K562 (cell line): ENCODE data around the gene RIOK3. TPM values are rescaled to one million over a fixed set of nuclear protein-coding genes. Genes with fewer than 3 reads are reported as not detected.

ENCODE experiments used
- BHLHE40 ChIP-seq: IDR thresholded peaks from 2 replicates; pipeline ENCODE4 v1.6.1; 2011; ENCODE audit warnings: low read length, improper control_type of control experiment
- EHMT2 ChIP-seq: fragments of 450-650 bp; IDR thresholded peaks from 2 replicates; pipeline ENCODE4 v1.6.1; 2018; ENCODE audit warnings: antibody characterized with exemption
- FOXP4 ChIP-seq: sonication (generic); formaldehyde crosslinking; IDR thresholded peaks from 2 replicates; pipeline ENCODE4 v1.8.0; 2022; ENCODE audit warnings: mild to moderate bottlenecking, missing genetic modification reagents, borderline replicate concordance
- GATA2 ChIP-seq: sonication (generic); formaldehyde crosslinking; IDR thresholded peaks from 2 replicates; pipeline ENCODE4 v1.4.0; 2020; ENCODE audit warnings: mild to moderate bottlenecking, missing genetic modification reagents
- KLF6 ChIP-seq: fragments of 250-450 bp; sonication (Bioruptor Pico); IDR thresholded peaks from 2 replicates; pipeline ENCODE4 v1.4.0; 2020; ENCODE audit warnings: mild to moderate bottlenecking, moderate library complexity, borderline replicate concordance
- MBD1 ChIP-seq: fragments of 250-450 bp; sonication (Bioruptor Pico); IDR thresholded peaks from 2 replicates; pipeline ENCODE4 v1.8.0; 2022; ENCODE audit warnings: inconsistent platforms
- MCM2 ChIP-seq: fragments of 450-650 bp; IDR thresholded peaks from 2 replicates; pipeline ENCODE4 v1.6.1; 2017; ENCODE audit warnings: low read depth, mild to moderate bottlenecking
- MCM5 ChIP-seq: fragments of 450-650 bp; IDR thresholded peaks from 2 replicates; pipeline ENCODE4 v1.6.1; 2016; ENCODE audit warnings: low read depth
- MYBL2 ChIP-seq, 2 experiments: fragments of 450-650 bp in 1 of 2; sonication (generic) in 1 of 2; formaldehyde crosslinking in 1 of 2; IDR thresholded peaks; 2 replicates each; pipeline versions ENCODE4 v1.6.1 to v1.8.1; 2017 to 2022; ENCODE audit warnings: borderline replicate concordance in 1 of 2, inconsistent platforms in 1 of 2, low read depth in 1 of 2, mild to moderate bottlenecking in 1 of 2, missing genetic modification reagents in 1 of 2, moderate library complexity in 1 of 2
- NELFE ChIP-seq: IDR thresholded peaks from 2 replicates; pipeline ENCODE4 v1.6.1; 2011; ENCODE audit warnings: mild to moderate bottlenecking; ENCODE audit not compliant: insufficient read depth, insufficient read length
- POLR2AphosphoS2 ChIP-seq: IDR thresholded peaks from 2 replicates; pipeline ENCODE4 v1.6.1; 2012; ENCODE audit warnings: low read length, improper control_type of control experiment
- SMARCB1 ChIP-seq: IDR thresholded peaks from 2 replicates; pipeline ENCODE4 v1.6.1; 2011; ENCODE audit warnings: improper control_type of control experiment, low read depth; ENCODE audit not compliant: insufficient read length
- TEAD2 ChIP-seq: fragments of 450-650 bp; IDR thresholded peaks from 2 replicates; pipeline ENCODE4 v1.6.1; 2016; ENCODE audit warnings: missing genetic modification characterization, control low read depth, missing compliant biosample characterization
- ZFP1 ChIP-seq: fragments of 450-650 bp; formaldehyde crosslinking; IDR thresholded peaks from 2 replicates; pipeline ENCODE4 v1.4.0; 2020; ENCODE audit warnings: mild to moderate bottlenecking, mixed read lengths
- ZNF174 ChIP-seq: fragments of 250-450 bp; sonication (Bioruptor Pico); IDR thresholded peaks from 2 replicates; pipeline ENCODE4 v1.4.0; 2020; ENCODE audit warnings: mild to moderate bottlenecking
- ZNF197 ChIP-seq: fragments of 200-800 bp; sonication (Bioruptor generic); IDR thresholded peaks from 2 replicates; pipeline ENCODE4 v1.6.1; 2016; ENCODE audit warnings: low read depth, missing genetic modification characterization, missing compliant biosample characterization
- polyA plus RNA-seq, 8 experiments: library from polyadenylated mRNA; depleted of rRNA in 4 of 8; stranded (reverse) in 5 of 8; unstranded in 3 of 8; fragments of >200 nt; fragmentation: Nextera tagmentation in 2 of 8; fragmentation: Illumina TruSeq in 1 of 8; extraction: Ambion mirVana in 2 of 8; extraction: Trizol in 1 of 8; gene quantifications; 2 replicates each; pipeline versions ENCODE4 v1.2.1 to v1.2.3, GENCODE V29; 2011 to 2014; ENCODE audit warnings: inconsistent platforms in 1 of 8, missing spikeins in 1 of 8
- total RNA-seq, 7 experiments: library from RNA; depleted of rRNA in 6 of 7; stranded (reverse); fragments of >200 nt in 6 of 7; fragmentation: Illumina TruSeq in 2 of 7; extraction: Trizol in 2 of 7; gene quantifications; 2 replicates each; pipeline versions ENCODE4 v1.2.1 to v1.2.3, GENCODE V29; 2011 to 2021; ENCODE audit warnings: low replicate concordance in 1 of 7
- TF ChIP-seq, protein P1 (sequence below): sonication (generic); formaldehyde crosslinking; IDR thresholded peaks from 2 replicates; pipeline ENCODE4 v1.8.1; 2022; ENCODE audit warnings: missing genetic modification reagents

The RIOK3 gene
- total and polyA plus RNA-seq, 9 of the 15 experiments (the other 6 are each of a cell fraction or from before 2014, with no cell fraction given): 21.4 to 89.5 (median 62.9) TPM

DNA sequence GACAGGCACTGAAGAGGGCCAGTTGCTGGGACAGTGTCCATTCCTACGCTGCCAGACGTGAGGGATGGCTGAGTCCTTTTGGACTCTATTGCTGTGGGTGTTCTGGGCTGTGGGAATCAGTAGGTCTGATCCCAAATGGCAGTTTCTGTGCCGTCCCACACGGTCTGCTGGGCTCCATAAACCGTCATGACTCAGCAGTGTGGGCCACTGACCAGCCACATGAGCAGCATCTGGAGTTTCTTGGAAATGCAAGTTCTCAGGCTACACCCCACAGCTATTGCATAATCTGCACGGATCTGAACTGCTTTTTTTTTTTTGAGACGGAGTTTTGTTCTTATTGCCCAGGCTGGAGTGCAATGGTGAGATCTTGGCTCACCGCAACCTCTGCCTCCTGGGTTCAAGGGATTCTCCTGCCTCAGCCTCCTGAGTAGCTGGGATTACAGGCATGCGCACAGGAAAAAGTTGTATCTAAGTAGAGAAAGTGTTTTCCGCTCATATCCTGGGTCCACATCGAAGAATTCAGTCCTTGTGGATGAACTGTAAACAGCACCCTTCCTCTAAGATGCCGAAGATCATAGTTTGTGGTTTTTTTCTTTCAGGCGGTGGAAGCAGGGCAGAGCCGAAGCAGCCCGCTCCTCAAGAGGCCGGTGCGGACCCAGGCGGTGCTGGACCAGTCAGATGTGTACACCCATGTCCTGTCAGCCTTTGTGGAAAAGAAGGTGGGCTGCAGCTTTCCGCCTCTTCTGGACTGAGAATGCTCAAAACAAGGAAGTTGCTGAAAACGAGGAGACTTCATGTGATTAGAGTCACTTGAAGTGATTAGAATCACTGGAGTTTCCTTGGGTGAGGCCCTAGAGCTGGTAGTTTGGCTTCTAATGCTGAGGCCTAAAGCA, 75.7 kb downstream of the RIOK3 start (continued):
- TF ChIP-seq MCM5 (no peak), MBD1 (peak; percentile 86), BHLHE40 (peak; percentile 75), EHMT2 (peak; percentile 86), NELFE (no peak), FOXP4 (CRISPR knock-in tag) (no peak), ZNF174 (CRISPR knock-in tag) (no peak), SMARCB1 (no peak), TEAD2 (tag) (no peak), ZNF197 (0 out of 2 replicates have a peak, but pooled peaks have one; percentile 86), MCM2 (no peak), KLF6 (no peak), ZFP1 (CRISPR knock-in tag) (no peak), GATA2 (CRISPR knock-in tag) (peak; percentile 58; the same call in 1 of the 2 replicates), MYBL2 (IDR thresholded peaks at IDR 0.05; ENCODE audit: low read depth) (no peak), MYBL2 (CRISPR knock-in tag; IDR thresholded peaks at IDR 0.05; ENCODE audit: borderline replicate concordance) (no peak), POLR2AphosphoS2 (peak; percentile 69; the same call in 1 of the 2 replicates)
- TF ChIP-seq, protein P1, sequence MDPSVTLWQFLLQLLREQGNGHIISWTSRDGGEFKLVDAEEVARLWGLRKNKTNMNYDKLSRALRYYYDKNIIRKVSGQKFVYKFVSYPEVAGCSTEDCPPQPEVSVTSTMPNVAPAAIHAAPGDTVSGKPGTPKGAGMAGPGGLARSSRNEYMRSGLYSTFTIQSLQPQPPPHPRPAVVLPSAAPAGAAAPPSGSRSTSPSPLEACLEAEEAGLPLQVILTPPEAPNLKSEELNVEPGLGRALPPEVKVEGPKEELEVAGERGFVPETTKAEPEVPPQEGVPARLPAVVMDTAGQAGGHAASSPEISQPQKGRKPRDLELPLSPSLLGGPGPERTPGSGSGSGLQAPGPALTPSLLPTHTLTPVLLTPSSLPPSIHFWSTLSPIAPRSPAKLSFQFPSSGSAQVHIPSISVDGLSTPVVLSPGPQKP (CRISPR knock-in tag): no peak
